Activated CD8-positive, alpha-beta memory T cell treated with anti-CD3 and anti-CD28 coated beads for 1 hour (primary cell): ENCODE results near the gene RILPL1.
"Not testable (repeated sequence)": the region's sequence is repeated elsewhere in the genome, so short reads cannot be mapped to it uniquely, and the experiment has no call there.

ENCODE experiments used
- DNase-seq, 2 donors: peaks; one replicate each; pipeline ENCODE4 v3.0.0-alpha.2; 2020; ENCODE audit warnings: low read depth in 1 of 2; ENCODE audit errors: extremely low read depth in 1 of 2

RILPL1 gene

GRCh38 chr12:123498126-123498825 is 35.2 kb downstream of the RILPL1 start:
- DNase-seq = no peak

GRCh38 chr12:123497065-123497464 is 36.5 kb downstream of the RILPL1 start:
- no peak for DNase-seq

- DNase-seq = no peak
Observed at GRCh38 chr12:123494124-123494851, 39.2 kb downstream of the RILPL1 start.

- DNase-seq = not testable (repeated sequence)
Observed at GRCh38 chr12:123492339-123493039, 41.0 kb downstream of the RILPL1 start.

GRCh38 chr12:123491481-123491880 is 42.0 kb downstream of the RILPL1 start:
- DNase-seq = no peak

- no peak for DNase-seq
Observed at GRCh38 chr12:123491056-123491455, 42.5 kb downstream of the RILPL1 start.

GRCh38 chr12:123490089-123490488 is 43.4 kb downstream of the RILPL1 start:
- DNase-seq = no peak

- no peak for DNase-seq
Observed at GRCh38 chr12:123489580-123489979, 43.9 kb downstream of the RILPL1 start.

GRCh38 chr12:123488539-123489230 is 44.8 kb downstream of the RILPL1 start:
- DNase-seq = no peak

GRCh38 chr12:123487428-123487827 is 46.1 kb downstream of the RILPL1 start:
- DNase-seq = no peak

- no peak for DNase-seq
Observed at GRCh38 chr12:123485756-123486155, 47.8 kb downstream of the RILPL1 start.

- DNase-seq = no peak
Observed at GRCh38 chr12:123483602-123484248, 49.8 kb downstream of the RILPL1 start.

- no peak for DNase-seq
Observed at GRCh38 chr12:123482876-123483275, 50.6 kb downstream of the RILPL1 start.

GRCh38 chr12:123481251-123481650 is 52.3 kb downstream of the RILPL1 start:
- not testable (repeated sequence) for DNase-seq

- DNase-seq = no peak
Observed at GRCh38 chr12:123479442-123480180, 53.9 kb downstream of the RILPL1 start.

- DNase-seq = no peak
Observed at GRCh38 chr12:123478762-123479161, 54.8 kb downstream of the RILPL1 start.

- DNase-seq = no peak
Observed at GRCh38 chr12:123478069-123478468, 55.5 kb downstream of the RILPL1 start.

- DNase-seq = no peak
Observed at GRCh38 chr12:123475246-123475703, 58.2 kb downstream of the RILPL1 start.

- no peak for DNase-seq
Observed at GRCh38 chr12:123474485-123475245, 58.9 kb downstream of the RILPL1 start.
